ENCODE measurements around the gene CERS6. TPM values are rescaled to one million over a fixed set of nuclear protein-coding genes. Genes with fewer than 3 reads are reported as not detected.

CERS6 gene
- total and polyA plus RNA-seq, 2 of the 8 experiments (the other 6 are each of a cell fraction or from before 2014, with no cell fraction given): 6.8 to 28.2 TPM

DNA sequence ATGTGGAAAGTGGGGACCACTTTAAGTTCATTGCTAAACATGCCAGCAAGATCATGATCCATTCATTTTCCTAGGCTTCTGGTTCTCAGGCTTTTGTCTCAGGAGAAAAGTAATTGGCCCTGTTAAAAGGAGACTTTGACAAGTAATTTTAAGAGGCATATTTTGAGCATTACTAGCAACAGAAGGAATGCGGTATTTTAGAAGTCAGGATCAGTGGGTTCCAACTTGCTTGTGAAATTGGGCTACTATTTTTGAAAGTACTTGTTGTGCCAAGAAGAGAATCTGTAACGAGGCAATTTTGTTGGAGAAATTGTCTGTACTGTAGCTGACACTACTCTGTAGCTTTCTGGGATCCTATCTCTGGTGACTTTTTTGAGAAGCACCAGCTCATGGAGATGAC is 59.4 kb downstream of the CERS6 start:
- CTCF ChIA-PET (ENCODE audit: partially characterized antibody): interaction anchor here (1.3 to 1.9 kb wide), 2 partner anchors 10 to 243 kb away, joined by 4 to 5 read pairs; no protein-coding TSS in a partner anchor
- TF ChIP-seq KDM4A (IDR thresholded peaks at IDR 0.05; ENCODE audit: low read depth, low read length, severe bottlenecking): no peak
- TF ChIP-seq, protein P1, sequence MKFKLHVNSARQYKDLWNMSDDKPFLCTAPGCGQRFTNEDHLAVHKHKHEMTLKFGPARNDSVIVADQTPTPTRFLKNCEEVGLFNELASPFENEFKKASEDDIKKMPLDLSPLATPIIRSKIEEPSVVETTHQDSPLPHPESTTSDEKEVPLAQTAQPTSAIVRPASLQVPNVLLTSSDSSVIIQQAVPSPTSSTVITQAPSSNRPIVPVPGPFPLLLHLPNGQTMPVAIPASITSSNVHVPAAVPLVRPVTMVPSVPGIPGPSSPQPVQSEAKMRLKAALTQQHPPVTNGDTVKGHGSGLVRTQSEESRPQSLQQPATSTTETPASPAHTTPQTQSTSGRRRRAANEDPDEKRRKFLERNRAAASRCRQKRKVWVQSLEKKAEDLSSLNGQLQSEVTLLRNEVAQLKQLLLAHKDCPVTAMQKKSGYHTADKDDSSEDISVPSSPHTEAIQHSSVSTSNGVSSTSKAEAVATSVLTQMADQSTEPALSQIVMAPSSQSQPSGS (IDR thresholded peaks at IDR 0.05; ENCODE audit: low read length): no peak
- no peak for TF ChIP-seq PHF8 (conservative IDR thresholded peaks at IDR 0.05; ENCODE audit: low read depth, low read length)
- no peak for TF ChIP-seq CHD2 (IDR thresholded peaks at IDR 0.05; ENCODE audit: low read length)
- TF ChIP-seq SAP30 (IDR thresholded peaks at IDR 0.05; ENCODE audit: insufficient read depth, insufficient replicate concordance, low read length): no peak
- TF ChIP-seq SP1 (IDR thresholded peaks at IDR 0.05; ENCODE audit: low read depth, low read length): no peak
- TF ChIP-seq MAFK (IDR thresholded peaks at IDR 0.05; ENCODE audit: low read depth, low read length): no peak
- no peak for TF ChIP-seq ZNF274 (IDR thresholded peaks at IDR 0.05; ENCODE audit: borderline replicate concordance, extremely low read depth, low read length)
- no peak for TF ChIP-seq TEAD4 (IDR thresholded peaks at IDR 0.05; ENCODE audit: low read depth, low read length)
- no peak for TF ChIP-seq EGR1 (IDR thresholded peaks at IDR 0.05; ENCODE audit: borderline replicate concordance, low read depth, low read length)
- no peak for TF ChIP-seq CBX5 (IDR thresholded peaks at IDR 0.05; ENCODE audit: low read depth, low read length)
- TF ChIP-seq NRF1 (IDR thresholded peaks at IDR 0.05; ENCODE audit: low read depth, low read length): no peak

More for the DNA sequence above, 59.4 kb downstream of the CERS6 start:
- H3K9me3 ChIP-seq (ENCODE audit: insufficient read depth in 2 of 2, low read depth in 1 of 2, low read length in 1 of 2): no peaks in the 10 kb centered on the region
- 85% methylated on average over 2 of the region's 2 CpGs; no CpG with 5 or more reads in 1 of the 2 experiments for WGBS, 2 experiments (ENCODE audit: extremely low coverage in 1 of 2, insufficient coverage in 1 of 2, insufficient read length in 1 of 2, insufficient replicate concordance in 2 of 2, low coverage in 1 of 2, low lambda C conversion rate in 2 of 2, missing lambda C conversion rate in 1 of 2)
- peaks cover 4% of the 10 kb centered on the region; the same call in 1 of the 2 replicates for H3K79me1 ChIP-seq (ENCODE audit: low read depth, low read length)
- no peak overlapping the region for H2BK20ac ChIP-seq (ENCODE audit: low read length)
- peaks cover 0 to 71% of the 10 kb centered on the region in 2 experiments; a peak in 2 of 4 replicates for H3K79me2 ChIP-seq (ENCODE audit: control insufficient read depth in 1 of 2, insufficient read depth in 2 of 2, low read length in 2 of 2)
- H3K18ac ChIP-seq (ENCODE audit: extremely low read depth, low read length): no peak overlapping the region
- peaks cover 0 to 5% of the 10 kb centered on the region in 2 experiments for H4K20me1 ChIP-seq (replicated peaks in 1 of 2; ENCODE audit: control insufficient read depth in 1 of 2, insufficient read depth in 2 of 2, low read length in 2 of 2)
- H3K27me3 ChIP-seq (replicated peaks in 1 of 4; ENCODE audit: control insufficient read depth in 3 of 4, extremely low read depth in 1 of 4, insufficient read depth in 3 of 4, low read length in 3 of 4): no peaks in the 10 kb centered on the region
- no peak overlapping the region for H4K91ac ChIP-seq (replicated peaks; ENCODE audit: insufficient read length, low read length)
- no peak overlapping the region for H2BK5ac ChIP-seq (ENCODE audit: low read depth, low read length)
- H2BK12ac ChIP-seq (ENCODE audit: low read depth, low read length): no peak overlapping the region
- no peak for DNase-seq (ENCODE audit: low read depth in 1 of 2, low spot score in 2 of 2)
- no peak overlapping the region for H2BK120ac ChIP-seq (replicated peaks; ENCODE audit: low read depth, low read length)
- H3K4me1 ChIP-seq (replicated peaks in 1 of 4; ENCODE audit: control insufficient read depth in 3 of 4, insufficient read depth in 4 of 4, low read length in 3 of 4): peaks cover 0 to 15% (median 7%) of the 10 kb centered on the region in 4 experiments; a peak in 5 of 7 replicates
- no peak overlapping the region for H3K4me2 ChIP-seq (ENCODE audit: insufficient read depth in 1 of 2, low read depth in 2 of 2, low read length in 2 of 2)
- FAIRE-seq: no peak
- H3K27ac ChIP-seq (ENCODE audit: low read depth, low read length): no peak overlapping the region
- H3K4ac ChIP-seq (replicated peaks; ENCODE audit: insufficient read length, low read depth, low read length): no peak overlapping the region
- no peaks in the 10 kb centered on the region for H3K36me3 ChIP-seq (ENCODE audit: control insufficient read depth in 2 of 4, insufficient read depth in 4 of 4, low read length in 3 of 4)
- H2BK15ac ChIP-seq (ENCODE audit: low read length): no peak overlapping the region
- no peak overlapping the region for H2AFZ ChIP-seq (ENCODE audit: low read length)
- H2AK5ac ChIP-seq (ENCODE audit: low read depth, low read length): no peak overlapping the region
- H4K5ac ChIP-seq (ENCODE audit: insufficient read length, low read depth, low read length): no peak overlapping the region
- no peak overlapping the region for H4K8ac ChIP-seq (ENCODE audit: extremely low read depth, insufficient read depth, low read length)
- peaks cover 2% of the 10 kb centered on the region; the same call in 1 of the 2 replicates for H3K23me2 ChIP-seq (ENCODE audit: low read depth, low read length)
- POLR2A ChIA-PET (ENCODE audit: partially characterized antibody): no interaction called here
- H3K56ac ChIP-seq (replicated peaks; ENCODE audit: insufficient read length, low read depth, low read length): no peak overlapping the region
- no peak overlapping the region for H3K14ac ChIP-seq (ENCODE audit: insufficient read length)
- H3K23ac ChIP-seq (ENCODE audit: insufficient read length): no peak overlapping the region
- H3K4me3 ChIP-seq (ENCODE audit: extremely low read depth in 1 of 4, insufficient read depth in 2 of 4, low read depth in 3 of 4, low read length in 4 of 4): no peak overlapping the region
- no peak overlapping the region for H3K9ac ChIP-seq (replicated peaks in 1 of 4; ENCODE audit: extremely low read depth in 1 of 4, low read depth in 3 of 4, low read length in 3 of 4)
